Endothelial cell of umbilical vein (primary cell): ENCODE results near the gene DNAL1. TPM values are rescaled to one million over a fixed set of nuclear protein-coding genes. Genes with fewer than 3 reads are reported as not detected.
A peak's percentile ranks its signal among the peaks of the same experiment; 100 is the strongest.

Source experiments
- BruUV-seq: library from RNA; stranded (reverse); fragments of 400-500 nt; replicated peaks from 2 replicates; lab custom pipeline; 2021; lab: Mats Ljungman, UMichigan
- CTCF ChIA-PET: fragments of 300-600, 350-600 bp; sonication (Branson Sonifier 250); formaldehyde crosslinking; loops from one replicate; lab custom pipeline; 2021; ENCODE audit warnings: antibody characterized with exemption, inconsistent platforms; lab: Charles Lee
- POLR2A ChIA-PET: fragments of 300-600, 350-600 bp; sonication (Branson Sonifier 250); formaldehyde crosslinking; loops from one replicate; lab custom pipeline; 2021; ENCODE audit warnings: antibody characterized with exemption, inconsistent platforms; lab: Charles Lee
- DNase-seq: peaks from one replicate; pipeline ENCODE4 v3.0.0-alpha.2; 2011; ENCODE audit warnings: low read depth, low spot score
- FAIRE-seq: peaks from 2 replicates; lab custom pipeline; 2011; peaks lifted over from hg19 to GRCh38; lab: Jason Lieb, UNC
- H2AFZ ChIP-seq: 2 replicates; pipeline ENCODE4 v1.6.0; 2012; ENCODE audit warnings: low read depth, low read length, control low read depth, inconsistent platforms
- H3K27ac ChIP-seq: 2 replicates; pipeline ENCODE4 v1.5.1; 2011; ENCODE audit warnings: low read depth, mild to moderate bottlenecking, control low read depth, low read length, moderate library complexity; ENCODE audit not compliant: insufficient read depth
- H3K27me3 ChIP-seq, 2 experiments: 2 replicates each; pipeline versions ENCODE4 v1.6.0 to v1.6.1; 2011; ENCODE audit warnings: low read length in 2 of 2, mixed read lengths in 1 of 2; ENCODE audit not compliant: control insufficient read depth in 2 of 2, insufficient read depth in 2 of 2
- H3K36me3 ChIP-seq, 2 experiments: 2 replicates in 1 of 2; 3 replicates in 1 of 2; pipeline ENCODE4 v1.5.1; 2011; ENCODE audit warnings: low read length in 2 of 2, mild to moderate bottlenecking in 1 of 2, moderate library complexity in 1 of 2; ENCODE audit not compliant: control insufficient read depth in 2 of 2, insufficient read depth in 2 of 2; ENCODE audit errors: extremely low read depth in 1 of 2
- H3K4me1 ChIP-seq: 3 replicates; pipeline ENCODE4 v1.5.1; 2011; ENCODE audit warnings: mild to moderate bottlenecking, low read length; ENCODE audit not compliant: control insufficient read depth, insufficient read depth; ENCODE audit errors: extremely low read depth
- H3K4me2 ChIP-seq: 2 replicates; pipeline ENCODE4 v1.6.1; 2011; ENCODE audit warnings: low read length, control low read depth, mixed read lengths; ENCODE audit not compliant: insufficient read depth
- H3K4me3 ChIP-seq, 3 experiments: fragments of 200-600 bp in 1 of 3; sonication (generic), shearing (Covaris generic) in 1 of 3; replicated peaks in 1 of 3; 2 replicates each; pipeline ENCODE4 v1.5.1; 2011 to 2016; ENCODE audit warnings: control low read depth in 3 of 3, low read length in 3 of 3, mild to moderate bottlenecking in 2 of 3, inconsistent platforms in 1 of 3, low read depth in 1 of 3, moderate library complexity in 1 of 3; ENCODE audit not compliant: insufficient read depth in 1 of 3
- H3K79me2 ChIP-seq: 2 replicates; pipeline ENCODE4 v1.6.0; 2012; ENCODE audit warnings: low read length, inconsistent platforms; ENCODE audit not compliant: control insufficient read depth, insufficient read depth
- H3K9ac ChIP-seq: replicated peaks from 2 replicates; pipeline ENCODE3; 2011; ENCODE audit warnings: low read length, control low read depth; ENCODE audit not compliant: insufficient read depth; ENCODE audit errors: extremely low read depth
- H3K9me1 ChIP-seq: replicated peaks from 3 replicates; pipeline ENCODE4 v1.6.0; 2011; ENCODE audit warnings: mild to moderate bottlenecking, low read length; ENCODE audit not compliant: control insufficient read depth, insufficient read depth; ENCODE audit errors: extremely low read depth
- H3K9me3 ChIP-seq: replicated peaks from 2 replicates; pipeline ENCODE4 v1.5.1; 2012; ENCODE audit warnings: low read length, inconsistent platforms; ENCODE audit not compliant: control insufficient read depth, insufficient read depth
- H4K20me1 ChIP-seq: replicated peaks from 2 replicates; pipeline ENCODE3; 2011; ENCODE audit warnings: mild to moderate bottlenecking, low read length; ENCODE audit not compliant: control insufficient read depth, insufficient read depth; ENCODE audit errors: extremely low read depth
- POLR2AphosphoS5 ChIP-seq: IDR thresholded peaks from 2 replicates; pipeline ENCODE4 v1.6.1; 2012; ENCODE audit warnings: low read depth, mild to moderate bottlenecking, control low read depth, low read length, moderate library complexity; ENCODE audit not compliant: insufficient read depth
- dilution Hi-C: fragments of 300-500 bp; cut with MboI; formaldehyde crosslinking; loops from one replicate; pipeline ENCODE4 v1.15.0; 2019; ENCODE audit warnings: low sequenced_read_pairs; ENCODE audit not compliant: extremely low pct_ligation_motif_present
- intact Hi-C: fragments of 100-400 bp; cut with micrococcal nuclease; formaldehyde crosslinking; loops from one replicate; pipeline ENCODE4 v1.10.0; 2022
- polyA plus RNA-seq, 4 experiments: library from polyadenylated mRNA; depleted of rRNA in 3 of 4; stranded (reverse) in 3 of 4; unstranded in 1 of 4; fragments of >200 nt; gene quantifications; 2 replicates each; pipeline versions ENCODE4 v1.2.1 to v1.2.3, GENCODE V29; 2011 to 2012; ENCODE audit warnings: missing spikeins in 1 of 4
- total RNA-seq: library from RNA; stranded (reverse); gene quantifications from 2 replicates; pipeline ENCODE4 v1.2.3, GENCODE V29; 2021
- TF ChIP-seq, protein P1 (sequence below), 2 donors: IDR thresholded peaks; 1 replicate in 1 of 2; 2 replicates in 1 of 2; pipeline ENCODE4 v1.5.1; 2011; ENCODE audit warnings: low read length in 2 of 2, mild to moderate bottlenecking in 2 of 2, moderate library complexity in 2 of 2, control low read depth in 1 of 2, inconsistent platforms in 1 of 2, low read depth in 1 of 2; ENCODE audit not compliant: insufficient read depth in 1 of 2; ENCODE audit errors: extremely low read depth in 1 of 2

Gene DNAL1
- total and polyA plus RNA-seq, 2 donors (not counting 3 experiments of a cell fraction or from before 2014, with no cell fraction given), result 2.4 to 15.3 TPM

- intact Hi-C loops (no loop called here), dilution Hi-C loops (no loop called here)
- Histone ChIP-seq H3K4me2 (no peak overlapping the region), H3K9me1 (no peaks in the 10 kb centered on the region), H3K9ac (no peak overlapping the region), H3K36me3 (peaks cover 32 to 33% of the 10 kb centered on the region in 2 experiments), H3K27ac (no peak overlapping the region), H3K27me3 (no peaks in the 10 kb centered on the region), H3K4me3 (no peak overlapping the region), H2AFZ (no peak overlapping the region), H3K79me2 (peaks cover 8% of the 10 kb centered on the region), H3K9me3 (no peaks in the 10 kb centered on the region), H3K4me1 (peaks cover 15% of the 10 kb centered on the region), H4K20me1 (no peaks in the 10 kb centered on the region)
- no TSS peak for BruUV-seq
- FAIRE-seq (no peak), DNase-seq (no peak)
- POLR2A ChIA-PET, result no interaction called here
- TF ChIP-seq POLR2AphosphoS5, result peak; percentile 15
- TF ChIP-seq, protein P1, sequence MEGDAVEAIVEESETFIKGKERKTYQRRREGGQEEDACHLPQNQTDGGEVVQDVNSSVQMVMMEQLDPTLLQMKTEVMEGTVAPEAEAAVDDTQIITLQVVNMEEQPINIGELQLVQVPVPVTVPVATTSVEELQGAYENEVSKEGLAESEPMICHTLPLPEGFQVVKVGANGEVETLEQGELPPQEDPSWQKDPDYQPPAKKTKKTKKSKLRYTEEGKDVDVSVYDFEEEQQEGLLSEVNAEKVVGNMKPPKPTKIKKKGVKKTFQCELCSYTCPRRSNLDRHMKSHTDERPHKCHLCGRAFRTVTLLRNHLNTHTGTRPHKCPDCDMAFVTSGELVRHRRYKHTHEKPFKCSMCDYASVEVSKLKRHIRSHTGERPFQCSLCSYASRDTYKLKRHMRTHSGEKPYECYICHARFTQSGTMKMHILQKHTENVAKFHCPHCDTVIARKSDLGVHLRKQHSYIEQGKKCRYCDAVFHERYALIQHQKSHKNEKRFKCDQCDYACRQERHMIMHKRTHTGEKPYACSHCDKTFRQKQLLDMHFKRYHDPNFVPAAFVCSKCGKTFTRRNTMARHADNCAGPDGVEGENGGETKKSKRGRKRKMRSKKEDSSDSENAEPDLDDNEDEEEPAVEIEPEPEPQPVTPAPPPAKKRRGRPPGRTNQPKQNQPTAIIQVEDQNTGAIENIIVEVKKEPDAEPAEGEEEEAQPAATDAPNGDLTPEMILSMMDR (IDR thresholded peaks at IDR 0.05; ENCODE audit: extremely low read depth in 1 of 2, insufficient read depth in 1 of 2, low read depth in 1 of 2, low read length in 2 of 2), result no peak
- CTCF ChIA-PET, result interaction anchor here (1.2 to 3.2 kb wide), 2 partner anchors 11 to 107 kb away, joined by 3 to 13 read pairs; no protein-coding TSS in a partner anchor
Observed at GRCh38 chr14:73717711-73718417, 73.1 kb downstream of the DNAL1 start.
